ENCODE results near the gene JMJD1C.

GRCh38 chr10:63157845-63158624, 307.7 kb downstream of the JMJD1C start:
- no peak for TF ChIP-seq TAF1 (IDR thresholded peaks at IDR 0.05; ENCODE audit: borderline replicate concordance, low read depth, low read length)
- no peak for TF ChIP-seq POLR2A (IDR thresholded peaks at IDR 0.05; ENCODE audit: low read depth, low read length)
